H9 (cell line): ENCODE data around the gene LRR1. TPM values are rescaled to one million over a fixed set of nuclear protein-coding genes. Genes with fewer than 3 reads are reported as not detected.

Source experiments
- DNase-seq: peaks from one replicate; pipeline ENCODE4 v3.0.0-alpha.2; 2017
- H2AFZ ChIP-seq: one replicate; pipeline ENCODE4 v1.6.1; 2013; ENCODE audit warnings: mild to moderate bottlenecking, low read length, control low read depth, moderate library complexity
- H2AK5ac ChIP-seq: 2 replicates; pipeline ENCODE4 v1.6.1; 2013; ENCODE audit warnings: low read length, control low read depth, mixed read lengths; ENCODE audit not compliant: insufficient read length
- H2BK120ac ChIP-seq: one replicate; pipeline ENCODE4 v1.6.1; 2013; ENCODE audit warnings: low read depth, mild to moderate bottlenecking, low read length, control low read depth, inconsistent platforms; ENCODE audit not compliant: poor library complexity, severe bottlenecking
- H2BK12ac ChIP-seq: 2 replicates; pipeline ENCODE4 v1.6.1; 2013; ENCODE audit warnings: low read length, control low read depth, mixed read lengths, low read depth; ENCODE audit not compliant: insufficient read length
- H2BK15ac ChIP-seq: 2 replicates; pipeline ENCODE4 v1.6.1; 2013; ENCODE audit warnings: low read depth, low read length, control low read depth
- H2BK20ac ChIP-seq: one replicate; pipeline ENCODE4 v1.6.1; 2013; ENCODE audit warnings: low read depth, mild to moderate bottlenecking, low read length, control low read depth, inconsistent platforms; ENCODE audit not compliant: poor library complexity, severe bottlenecking
- H2BK5ac ChIP-seq: 2 replicates; pipeline ENCODE4 v1.6.1; 2013; ENCODE audit warnings: low read length, control low read depth, mixed read lengths; ENCODE audit not compliant: insufficient read length
- H3K14ac ChIP-seq: 2 replicates; pipeline ENCODE4 v1.6.1; 2013; ENCODE audit warnings: low read length, control low read depth; ENCODE audit not compliant: insufficient read depth
- H3K18ac ChIP-seq: 2 replicates; pipeline ENCODE4 v1.6.1; 2013; ENCODE audit warnings: low read depth, mild to moderate bottlenecking, mixed read lengths, low read length, control low read depth; ENCODE audit not compliant: insufficient read length
- H3K23ac ChIP-seq: 2 replicates; pipeline ENCODE4 v1.6.1; 2013; ENCODE audit warnings: low read length, control low read depth, mixed read lengths, low read depth; ENCODE audit not compliant: insufficient read length
- H3K23me2 ChIP-seq: 2 replicates; pipeline ENCODE4 v1.6.1; 2013; ENCODE audit warnings: low read depth, mild to moderate bottlenecking, mixed read lengths, low read length, control low read depth; ENCODE audit not compliant: insufficient read length, poor library complexity, severe bottlenecking
- H3K27ac ChIP-seq: 2 replicates; pipeline ENCODE4 v1.5.1; 2013; ENCODE audit warnings: low read length, control low read depth, mixed read lengths, low read depth; ENCODE audit not compliant: insufficient read length
- H3K27me3 ChIP-seq: 2 replicates; pipeline ENCODE4 v1.6.1; 2013; ENCODE audit warnings: low read length, control low read depth, inconsistent platforms; ENCODE audit not compliant: insufficient read depth
- H3K4ac ChIP-seq: 2 replicates; pipeline ENCODE4 v1.6.1; 2013; ENCODE audit warnings: low read depth, mild to moderate bottlenecking, control low read depth, inconsistent platforms, low read length, moderate library complexity
- H3K4me1 ChIP-seq: 2 replicates; pipeline ENCODE4 v1.6.1; 2013; ENCODE audit warnings: low read length, control low read depth, inconsistent platforms; ENCODE audit not compliant: insufficient read depth
- H3K4me2 ChIP-seq: 2 replicates; pipeline ENCODE4 v1.6.1; 2013; ENCODE audit warnings: low read length, control low read depth, mixed read lengths; ENCODE audit not compliant: insufficient read length, insufficient read depth
- H3K56ac ChIP-seq: 2 replicates; pipeline ENCODE4 v1.6.1; 2013; ENCODE audit warnings: low read depth, mild to moderate bottlenecking, mixed read lengths, low read length, control low read depth; ENCODE audit not compliant: insufficient read length
- H3K79me1 ChIP-seq: 2 replicates; pipeline ENCODE4 v1.6.1; 2013; ENCODE audit warnings: low read depth, mild to moderate bottlenecking, moderate library complexity, low read length, control low read depth, inconsistent platforms; ENCODE audit not compliant: insufficient read depth, poor library complexity, severe bottlenecking
- H3K79me2 ChIP-seq: 2 replicates; pipeline ENCODE4 v1.6.1; 2013; ENCODE audit warnings: low read length, control low read depth, inconsistent platforms; ENCODE audit not compliant: insufficient read depth
- H3K9ac ChIP-seq: 2 replicates; pipeline ENCODE4 v1.6.1; 2013; ENCODE audit warnings: low read length, control low read depth, mixed read lengths; ENCODE audit not compliant: insufficient read length; ENCODE audit errors: extremely low read depth
- H3K9me3 ChIP-seq: one replicate; pipeline ENCODE4 v1.6.1; 2013; ENCODE audit warnings: low read depth, low read length, inconsistent platforms; ENCODE audit not compliant: control insufficient read depth
- H3T11ph ChIP-seq: one replicate; pipeline ENCODE4 v1.6.1; 2013; ENCODE audit warnings: mild to moderate bottlenecking, low read length, control low read depth, inconsistent platforms
- H4K20me1 ChIP-seq: one replicate; pipeline ENCODE4 v1.6.1; 2013; ENCODE audit not compliant: control insufficient read depth, insufficient read length, insufficient read depth
- H4K5ac ChIP-seq: 2 replicates; pipeline ENCODE4 v1.6.1; 2013; ENCODE audit warnings: low read depth, mild to moderate bottlenecking, mixed read lengths, low read length, control low read depth; ENCODE audit not compliant: insufficient read length
- H4K8ac ChIP-seq: replicated peaks from 2 replicates; pipeline ENCODE4 v1.6.1; 2013; ENCODE audit warnings: low read length, control low read depth, mixed read lengths, low read depth; ENCODE audit not compliant: insufficient read length
- H4K91ac ChIP-seq: 2 replicates; pipeline ENCODE4 v1.6.1; 2013; ENCODE audit warnings: low read depth, mild to moderate bottlenecking, moderate library complexity, mixed read lengths, low read length, control low read depth; ENCODE audit not compliant: insufficient read length
- H3K27ac Mint-ChIP-seq, 3 experiments: 2 replicates in 2 of 3; 3 replicates in 1 of 3; pipeline ENCODE4 v1.8.0; 2020 to 2021; ENCODE audit warnings: mixed read lengths in 3 of 3, mild to moderate bottlenecking in 1 of 3, moderate library complexity in 1 of 3
- H3K27me3 Mint-ChIP-seq: 2 replicates; pipeline ENCODE4 v1.8.0; 2021; ENCODE audit warnings: low read depth, mild to moderate bottlenecking, moderate library complexity, mixed read lengths
- H3K36me3 Mint-ChIP-seq, 3 experiments: 2 replicates in 2 of 3; 3 replicates in 1 of 3; pipeline ENCODE4 v1.8.0; 2020 to 2021; ENCODE audit warnings: low read depth in 3 of 3, mixed read lengths in 3 of 3; ENCODE audit not compliant: insufficient read depth in 1 of 3
- H3K4me1 Mint-ChIP-seq, 2 experiments: 2 replicates each; pipeline ENCODE4 v1.8.0; 2020; ENCODE audit warnings: mixed read lengths in 2 of 2
- H3K4me3 Mint-ChIP-seq, 2 experiments: 2 replicates in 1 of 2; 3 replicates in 1 of 2; pipeline ENCODE4 v1.8.0; 2020 to 2021; ENCODE audit warnings: mild to moderate bottlenecking in 2 of 2, mixed read lengths in 2 of 2, moderate library complexity in 1 of 2
- H3K9me3 Mint-ChIP-seq, 2 experiments: 2 replicates in 1 of 2; 3 replicates in 1 of 2; pipeline ENCODE4 v1.8.0; 2020; ENCODE audit warnings: mild to moderate bottlenecking in 2 of 2, mixed read lengths in 2 of 2, moderate library complexity in 1 of 2
- CTCF ChIP-seq: fragments of 200-600 bp; sonication (generic); conservative IDR thresholded peaks from 3 replicates; pipeline ENCODE4 v1.8.0; 2021; ENCODE audit warnings: antibody characterized with exemption, mild to moderate bottlenecking
- WGBS: extraction: QIAGEN DNeasy Blood & Tissue Kit; methylation state at CpG from one replicate; pipeline ENCODE4 v1.1.7; 2013; ENCODE audit warnings: missing lambda C conversion rate, low lambda C conversion rate, mixed read lengths; ENCODE audit not compliant: insufficient read length; ENCODE audit errors: extremely low coverage; 5-methylcytosine and 5-hydroxymethylcytosine counted together
- total RNA-seq: library from RNA; stranded (reverse); gene quantifications from 2 replicates; pipeline ENCODE4 v1.2.1, GENCODE V29; 2021

The LRR1 gene
- total RNA-seq, 1 experiment from 2014 or later, result 38.6 TPM

GRCh38 chr14:49633640-49634546 is 35.2 kb downstream of the LRR1 start:
- no peak overlapping the region for H2AFZ ChIP-seq
- Mint-ChIP-seq H3K4me1 (peaks cover 10 to 23% of the 10 kb centered on the region in 2 experiments; a peak in 3 of 4 replicates), H3K9me3 (peaks cover 0 to 6% of the 10 kb centered on the region in 2 experiments; a peak in 2 of 5 replicates), H3K36me3 (peaks cover 19 to 50% (median 33%) of the 10 kb centered on the region in 3 experiments), H3K27me3 (no peaks in the 10 kb centered on the region), H3K27ac (peak overlapping the region; percentile 98), H3K4me3 (peak overlapping the region; percentile 94 to 97)
- no peak overlapping the region for H2BK5ac ChIP-seq
- H3K79me2 ChIP-seq, result peaks cover 21% of the 10 kb centered on the region; the same call in 1 of the 2 replicates
- no peak overlapping the region for H4K91ac ChIP-seq
- no peak overlapping the region for H2BK120ac ChIP-seq
- no peak overlapping the region for H3T11ph ChIP-seq
- H4K20me1 ChIP-seq, result no peaks in the 10 kb centered on the region
- H3K27ac ChIP-seq, result peak overlapping the region; percentile 63
- H2BK20ac ChIP-seq, result no peak overlapping the region
- H2BK12ac ChIP-seq, result no peak overlapping the region
- H3K9ac ChIP-seq, result peak overlapping the region; percentile 92
- H3K4me1 ChIP-seq, result no peaks in the 10 kb centered on the region; the same call in 1 of the 2 replicates
- DNase-seq, result peak; percentile 97
- no peak overlapping the region for H3K23ac ChIP-seq
- peak overlapping the region; percentile 75 for H3K4me2 ChIP-seq
- H3K9me3 ChIP-seq, result no peaks in the 10 kb centered on the region
- H3K79me1 ChIP-seq, result peaks cover 3% of the 10 kb centered on the region
- H3K23me2 ChIP-seq, result peaks cover 7% of the 10 kb centered on the region
- H3K56ac ChIP-seq, result no peak overlapping the region
- H3K14ac ChIP-seq, result peak overlapping the region; percentile 98
- peak; percentile 92 for TF ChIP-seq CTCF
- peak overlapping the region; percentile 94 for H3K18ac ChIP-seq
- WGBS, result no CpG with 5 or more reads among the region's 101 CpGs
- H2BK15ac ChIP-seq, result no peak overlapping the region
- H4K8ac ChIP-seq, result no peak overlapping the region
- H3K27me3 ChIP-seq, result no peaks in the 10 kb centered on the region
- H4K5ac ChIP-seq, result peak overlapping the region; percentile 10
- no peak overlapping the region for H2AK5ac ChIP-seq
- peak overlapping the region; percentile 51; the same call in 1 of the 2 replicates for H3K4ac ChIP-seq
